Astrocyte (in vitro differentiated cells and primary cell): ENCODE data around the gene GIMAP1. TPM values are rescaled to one million over a fixed set of nuclear protein-coding genes. Genes with fewer than 3 reads are reported as not detected.
A peak's percentile ranks its signal among the peaks of the same experiment; 100 is the strongest.

Experiments
- DNase-seq: peaks from one replicate; pipeline ENCODE4 v3.0.0-alpha.2; 2010; ENCODE audit warnings: low read depth
- FAIRE-seq: peaks from 2 replicates; lab custom pipeline; 2011; peaks lifted over from hg19 to GRCh38; lab: Jason Lieb, UNC
- H2AFZ ChIP-seq: 2 replicates; pipeline ENCODE4 v1.6.0; 2012; ENCODE audit warnings: low read depth, low read length, inconsistent platforms
- H3K27ac ChIP-seq: 2 replicates; pipeline ENCODE4 v1.5.1; 2011; ENCODE audit warnings: low read depth, low read length, inconsistent platforms
- H3K27me3 ChIP-seq: 2 replicates; pipeline ENCODE4 v1.6.0; 2011; ENCODE audit warnings: low read length, inconsistent platforms; ENCODE audit not compliant: insufficient read depth
- H3K36me3 ChIP-seq: 2 replicates; pipeline ENCODE4 v1.5.1; 2011; ENCODE audit warnings: low read length, inconsistent platforms; ENCODE audit not compliant: insufficient read depth
- H3K4me1 ChIP-seq: 2 replicates; pipeline ENCODE4 v1.5.1; 2011; ENCODE audit warnings: low read length, inconsistent platforms; ENCODE audit not compliant: insufficient read depth
- H3K4me2 ChIP-seq: 2 replicates; pipeline ENCODE4 v1.6.0; 2012; ENCODE audit warnings: low read length, inconsistent platforms
- H3K4me3 ChIP-seq: 2 replicates; pipeline ENCODE4 v1.5.1; 2011; ENCODE audit warnings: low read depth, mild to moderate bottlenecking, low read length, inconsistent platforms; ENCODE audit not compliant: insufficient read depth
- H3K79me2 ChIP-seq: 2 replicates; pipeline ENCODE4 v1.6.0; 2012; ENCODE audit warnings: mild to moderate bottlenecking, low read length, inconsistent platforms; ENCODE audit not compliant: insufficient read depth
- H3K9ac ChIP-seq: 2 replicates; pipeline ENCODE4 v1.6.0; 2012; ENCODE audit warnings: mild to moderate bottlenecking, low read length, inconsistent platforms
- H3K9me3 ChIP-seq: 2 replicates; pipeline ENCODE4 v1.5.1; 2012; ENCODE audit warnings: low read depth, mild to moderate bottlenecking, low read length, inconsistent platforms; ENCODE audit not compliant: insufficient read depth
- H4K20me1 ChIP-seq: 2 replicates; pipeline ENCODE4 v1.6.0; 2012; ENCODE audit warnings: low read length, inconsistent platforms; ENCODE audit not compliant: insufficient read depth
- H3K27ac Mint-ChIP-seq: one replicate; pipeline ENCODE4 v1.8.0; 2021; ENCODE audit warnings: mild to moderate bottlenecking, mixed read lengths; ENCODE audit not compliant: unreplicated experiment
- H3K27me3 Mint-ChIP-seq: one replicate; pipeline ENCODE4 v1.8.0; 2021; ENCODE audit warnings: low read depth, mixed read lengths; ENCODE audit not compliant: unreplicated experiment
- H3K36me3 Mint-ChIP-seq: one replicate; pipeline ENCODE4 v1.8.0; 2021; ENCODE audit warnings: low read depth, mixed read lengths; ENCODE audit not compliant: unreplicated experiment
- H3K4me1 Mint-ChIP-seq: one replicate; pipeline ENCODE4 v1.8.0; 2021; ENCODE audit warnings: low read depth, mixed read lengths; ENCODE audit not compliant: unreplicated experiment
- H3K4me3 Mint-ChIP-seq: one replicate; pipeline ENCODE4 v1.8.0; 2021; ENCODE audit warnings: mild to moderate bottlenecking, moderate library complexity, mixed read lengths; ENCODE audit not compliant: unreplicated experiment
- H3K9me3 Mint-ChIP-seq: one replicate; pipeline ENCODE4 v1.8.0; 2021; ENCODE audit warnings: mild to moderate bottlenecking, mixed read lengths; ENCODE audit not compliant: unreplicated experiment
- CTCF ChIP-seq: IDR thresholded peaks from 2 replicates; pipeline ENCODE4 v1.5.1; 2011; ENCODE audit warnings: low read depth, mild to moderate bottlenecking, inconsistent platforms, low read length, moderate library complexity; ENCODE audit not compliant: insufficient read depth
- EZH2 ChIP-seq: IDR thresholded peaks from 2 replicates; pipeline ENCODE4 v1.6.1; 2012; ENCODE audit warnings: mild to moderate bottlenecking, low read length, inconsistent platforms; ENCODE audit not compliant: insufficient read depth
- total RNA-seq: library from RNA; stranded (reverse); gene quantifications from 2 replicates; pipeline ENCODE4 v1.2.1, GENCODE V29; 2021

The GIMAP1 gene
- total RNA-seq, 1 donor from 2014 or later, result not detected

DNA sequence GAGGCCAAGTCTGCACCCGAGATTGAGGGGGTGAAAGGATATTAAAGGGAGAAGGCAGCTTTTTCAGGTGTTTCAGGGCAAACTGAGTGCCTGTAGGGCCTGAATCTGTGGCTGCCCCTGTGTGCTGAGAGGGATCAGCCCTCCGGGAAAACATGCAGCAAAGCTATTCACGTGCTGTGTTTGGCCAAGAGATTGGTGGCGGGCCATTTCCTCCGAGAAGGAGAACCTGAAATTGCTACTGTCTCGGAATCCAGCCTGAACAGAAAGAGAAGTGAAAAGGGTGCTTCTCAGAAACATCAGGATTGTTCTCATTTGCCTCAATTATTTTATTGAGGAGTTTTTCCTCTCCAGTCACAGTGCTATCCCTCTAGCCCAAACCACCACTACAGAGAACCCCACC, 36.8 kb downstream of the GIMAP1 start:
- FAIRE-seq (no peak), DNase-seq (no peak)
- H2AFZ ChIP-seq, result no peak overlapping the region
- no peaks in the 10 kb centered on the region for H3K79me2 ChIP-seq
- H3K27me3 Mint-ChIP-seq, result peaks cover 11% of the 10 kb centered on the region
- H3K9ac ChIP-seq, result no peak overlapping the region
- TF ChIP-seq EZH2 (no peak), CTCF (no peak)
- no peak overlapping the region for H3K4me2 ChIP-seq
- no peak overlapping the region for H3K27ac Mint-ChIP-seq
- no peak overlapping the region for H3K4me3 ChIP-seq
- no peaks in the 10 kb centered on the region for H3K27me3 ChIP-seq
- H4K20me1 ChIP-seq, result no peaks in the 10 kb centered on the region
- H3K9me3 ChIP-seq, result no peaks in the 10 kb centered on the region
- peaks cover 7% of the 10 kb centered on the region for H3K4me1 Mint-ChIP-seq
- no peaks in the 10 kb centered on the region for H3K9me3 Mint-ChIP-seq
- no peaks in the 10 kb centered on the region for H3K36me3 Mint-ChIP-seq
- H3K36me3 ChIP-seq, result no peaks in the 10 kb centered on the region
- no peak overlapping the region for H3K27ac ChIP-seq
- no peaks in the 10 kb centered on the region for H3K4me1 ChIP-seq
- H3K4me3 Mint-ChIP-seq, result no peak overlapping the region

DNA sequence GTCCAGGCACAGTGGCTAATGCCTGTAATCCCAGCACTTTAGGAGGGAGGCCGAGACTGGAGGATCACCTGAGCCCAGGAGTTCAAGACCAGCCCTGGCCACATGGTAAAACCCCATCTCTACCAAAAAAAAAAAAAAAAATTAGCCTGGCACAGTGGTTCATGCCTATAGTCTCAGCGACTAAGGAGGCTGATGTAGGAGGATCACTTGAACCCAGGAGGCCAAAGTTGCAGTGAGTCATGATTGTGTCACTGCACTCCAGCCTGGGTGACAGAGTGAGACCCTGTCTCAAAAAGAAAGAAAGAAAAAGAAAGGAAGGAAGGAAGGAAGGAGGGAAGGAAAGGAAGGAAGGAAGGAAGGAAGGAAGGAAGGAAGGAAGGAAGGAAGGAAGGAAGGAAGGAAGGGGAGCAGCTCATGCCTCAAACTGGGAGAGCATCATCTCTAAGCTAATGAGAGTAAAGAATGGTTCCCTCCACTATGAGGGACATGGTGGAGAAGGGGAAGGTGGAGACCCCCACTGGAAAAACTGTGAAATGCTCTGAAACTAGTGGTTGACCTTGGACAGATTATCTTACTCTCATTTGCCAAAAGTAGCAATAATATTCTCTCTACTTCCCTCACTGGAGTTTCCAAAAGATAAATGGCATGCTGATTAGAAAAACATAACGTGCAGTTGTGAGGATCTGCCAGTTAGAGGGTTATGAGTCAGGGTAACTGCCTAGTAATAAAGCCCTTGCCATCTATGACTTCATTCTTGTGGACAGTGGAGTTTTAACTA, 37.6 kb downstream of the GIMAP1 start:
- Histone ChIP-seq H3K4me2 (no peak overlapping the region), H3K9ac (no peak overlapping the region), H3K4me3 (no peak overlapping the region), H3K36me3 (no peaks in the 10 kb centered on the region), H3K79me2 (no peaks in the 10 kb centered on the region), H3K9me3 (no peaks in the 10 kb centered on the region), H3K27me3 (no peaks in the 10 kb centered on the region), H3K27ac (no peak overlapping the region), H2AFZ (no peak overlapping the region), H3K4me1 (no peaks in the 10 kb centered on the region), H4K20me1 (no peaks in the 10 kb centered on the region)
- no peak for FAIRE-seq
- Mint-ChIP-seq H3K9me3 (no peaks in the 10 kb centered on the region), H3K27me3 (peaks cover 4% of the 10 kb centered on the region), H3K4me1 (peaks cover 7% of the 10 kb centered on the region), H3K27ac (no peak overlapping the region), H3K4me3 (no peak overlapping the region), H3K36me3 (no peaks in the 10 kb centered on the region)
- TF ChIP-seq EZH2 (no peak), CTCF (peak; percentile 12)
- no peak for DNase-seq

DNA sequence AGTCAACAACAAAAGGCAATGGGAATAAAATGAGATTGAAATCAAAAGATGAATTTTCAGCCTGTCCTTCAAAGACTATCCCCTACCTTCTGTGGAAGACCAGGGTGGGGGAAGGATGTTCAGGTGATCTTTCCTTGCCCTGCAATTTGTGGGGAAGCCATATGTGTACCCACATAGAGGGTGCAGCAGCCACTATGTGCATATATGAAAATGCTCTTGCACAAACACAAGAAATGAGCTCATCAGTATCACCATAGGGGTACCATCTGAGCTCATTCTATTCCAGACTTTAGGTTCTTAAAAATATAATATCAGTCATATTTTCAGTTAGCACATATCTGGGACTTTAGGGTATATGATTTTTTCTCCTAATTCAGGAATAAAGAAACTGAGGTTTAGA, 38.5 kb downstream of the GIMAP1 start:
- H4K20me1 ChIP-seq, result no peaks in the 10 kb centered on the region
- no peaks in the 10 kb centered on the region for H3K79me2 ChIP-seq
- no peaks in the 10 kb centered on the region for H3K4me1 ChIP-seq
- H3K4me2 ChIP-seq, result no peak overlapping the region
- no peak overlapping the region for H3K9ac ChIP-seq
- H3K9me3 ChIP-seq, result no peaks in the 10 kb centered on the region
- Mint-ChIP-seq H3K4me3 (no peak overlapping the region), H3K9me3 (no peaks in the 10 kb centered on the region), H3K27me3 (no peaks in the 10 kb centered on the region), H3K27ac (peak overlapping the region; percentile 47), H3K36me3 (no peaks in the 10 kb centered on the region), H3K4me1 (peaks cover 7% of the 10 kb centered on the region)
- no peak for FAIRE-seq
- no peak overlapping the region for H3K4me3 ChIP-seq
- H3K27me3 ChIP-seq, result no peaks in the 10 kb centered on the region
- no peak for DNase-seq
- no peak for TF ChIP-seq EZH2
- TF ChIP-seq CTCF, result no peak
- no peaks in the 10 kb centered on the region for H3K36me3 ChIP-seq
- H3K27ac ChIP-seq, result no peak overlapping the region
- no peak overlapping the region for H2AFZ ChIP-seq
